Activated T-cell treated with anti-CD3 and anti-CD28 coated beads for 48 hours (primary cell): ENCODE results near the gene PROB1.
"Not testable (repeated sequence)": the region's sequence is repeated elsewhere in the genome, so short reads cannot be mapped to it uniquely, and the experiment has no call there.

Experiments used
- DNase-seq: peaks from one replicate; pipeline ENCODE4 v3.0.0-alpha.2; 2020; ENCODE audit warnings: low read depth

The PROB1 gene, protein sequence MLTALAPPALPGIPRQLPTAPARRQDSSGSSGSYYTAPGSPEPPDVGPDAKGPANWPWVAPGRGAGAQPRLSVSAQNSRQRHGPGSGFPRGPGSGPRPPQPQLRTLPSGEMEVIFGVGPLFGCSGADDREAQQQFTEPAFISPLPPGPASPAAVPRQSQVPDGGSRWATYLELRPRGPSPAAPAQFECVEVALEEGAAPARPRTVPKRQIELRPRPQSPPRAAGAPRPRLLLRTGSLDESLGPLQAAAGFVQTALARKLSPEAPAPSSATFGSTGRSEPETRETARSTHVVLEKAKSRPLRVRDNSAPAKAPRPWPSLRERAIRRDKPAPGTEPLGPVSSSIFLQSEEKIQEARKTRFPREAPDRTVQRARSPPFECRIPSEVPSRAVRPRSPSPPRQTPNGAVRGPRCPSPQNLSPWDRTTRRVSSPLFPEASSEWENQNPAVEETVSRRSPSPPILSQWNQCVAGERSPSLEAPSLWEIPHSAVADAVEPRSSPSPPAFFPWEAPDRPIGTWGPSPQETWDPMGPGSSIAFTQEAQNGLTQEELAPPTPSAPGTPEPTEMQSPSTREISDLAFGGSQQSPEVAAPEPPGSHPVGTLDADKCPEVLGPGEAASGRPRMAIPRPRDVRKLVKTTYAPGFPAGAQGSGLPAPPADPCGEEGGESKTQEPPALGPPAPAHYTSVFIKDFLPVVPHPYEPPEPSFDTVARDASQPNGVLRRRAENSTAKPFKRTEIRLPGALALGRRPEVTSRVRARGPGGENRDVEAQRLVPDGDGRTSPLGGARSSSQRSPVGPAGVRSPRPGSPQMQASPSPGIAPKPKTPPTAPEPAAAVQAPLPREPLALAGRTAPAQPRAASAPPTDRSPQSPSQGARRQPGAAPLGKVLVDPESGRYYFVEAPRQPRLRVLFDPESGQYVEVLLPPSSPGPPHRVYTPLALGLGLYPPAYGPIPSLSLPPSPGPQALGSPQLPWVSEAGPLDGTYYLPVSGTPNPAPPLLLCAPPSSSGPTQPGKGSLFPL

GRCh38 chr5:139394654-139395566 is at the start of gene PROB1:
Gene PROB1, minus strand, starts transcription at chr5:139395104. Its CDS starts 23 bp downstream, at chr5:139395081.
- no peak for DNase-seq

- no peak for DNase-seq
Observed at GRCh38 chr5:139443831-139444453, 49.0 kb upstream of the PROB1 start.

DNA sequence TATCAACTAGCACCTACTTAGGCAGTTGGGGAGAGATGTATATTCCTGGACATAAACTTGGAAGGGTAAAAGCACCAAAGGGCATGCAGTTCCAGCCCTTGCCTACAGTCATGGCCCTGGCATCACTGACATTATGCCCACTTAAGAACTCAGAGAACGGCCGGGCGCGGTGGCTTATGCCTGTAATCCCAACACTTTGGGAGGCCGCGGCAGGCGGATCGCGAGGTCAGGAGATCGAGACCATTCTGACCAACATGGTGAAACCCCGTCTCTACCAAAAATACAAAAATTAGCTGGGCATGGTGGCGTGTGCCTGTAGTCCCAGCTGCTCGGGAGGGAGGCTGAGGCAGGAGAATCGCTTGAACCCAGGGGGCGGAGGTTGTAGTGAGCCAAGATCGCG is 45.5 kb upstream of the PROB1 start:
- DNase-seq: not testable (repeated sequence)

- DNase-seq: peak; percentile 90
Observed at GRCh38 chr5:139439013-139439903, 44.4 kb upstream of the PROB1 start, which contains the start of gene DNAJC18. Gene DNAJC18, minus strand, starts transcription at chr5:139439525. Its CDS starts 80 bp downstream, at chr5:139439445.

DNA sequence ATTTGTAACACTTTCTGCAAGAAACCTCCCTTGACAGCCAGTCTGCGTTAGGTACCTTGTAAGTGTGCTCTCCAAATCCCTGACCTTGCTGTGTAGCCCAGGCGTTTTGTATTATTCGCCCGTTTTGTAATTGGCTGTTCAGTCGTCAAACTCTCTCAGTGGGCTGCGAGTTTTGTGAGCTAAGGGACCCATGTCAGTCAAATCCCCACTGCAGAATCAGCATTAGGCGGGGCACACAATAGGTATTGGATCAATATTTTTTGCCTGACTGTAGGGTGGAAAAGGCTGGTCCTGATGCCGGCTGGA is 43.8 kb upstream of the PROB1 start:
- DNase-seq: no peak

- DNase-seq: no peak
Observed at GRCh38 chr5:139435676-139436075, 40.8 kb upstream of the PROB1 start.

GRCh38 chr5:139431706-139432105 is 36.8 kb upstream of the PROB1 start:
- DNase-seq: no peak

GRCh38 chr5:139430015-139430414 is 35.1 kb upstream of the PROB1 start:
- no peak for DNase-seq

GRCh38 chr5:139426203-139426885 is 31.4 kb upstream of the PROB1 start:
- no peak for DNase-seq

GRCh38 chr5:139425497-139425896 is 30.6 kb upstream of the PROB1 start:
- DNase-seq: no peak

GRCh38 chr5:139422307-139422893 is 27.5 kb upstream of the PROB1 start:
- DNase-seq: no peak

- DNase-seq: no peak
Observed at GRCh38 chr5:139419226-139420192, 24.6 kb upstream of the PROB1 start.

GRCh38 chr5:139418793-139419192 is 23.9 kb upstream of the PROB1 start:
- DNase-seq: no peak

- no peak for DNase-seq
Observed at GRCh38 chr5:139417214-139417613, 22.3 kb upstream of the PROB1 start.

- no peak for DNase-seq
Observed at GRCh38 chr5:139416651-139417050, 21.7 kb upstream of the PROB1 start.

DNA sequence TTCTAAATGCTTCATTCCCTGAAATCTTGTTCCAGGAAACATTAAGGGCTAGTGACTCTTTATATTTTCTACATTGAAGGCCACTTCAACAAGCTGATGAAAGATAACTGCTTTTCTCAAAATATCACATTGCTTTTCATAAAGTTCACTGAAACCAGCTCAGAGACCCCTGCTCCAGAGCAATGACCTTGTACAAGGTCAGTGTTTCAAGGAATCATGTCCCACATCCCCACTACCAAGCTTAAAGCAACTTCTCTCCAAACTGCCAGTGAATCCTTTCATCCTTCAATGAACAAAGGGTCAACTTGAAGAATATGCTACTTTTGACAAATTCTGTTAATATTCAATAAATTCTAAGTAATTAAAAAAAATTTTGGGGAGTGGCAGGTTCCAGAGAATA is 21.0 kb upstream of the PROB1 start:
- no peak for DNase-seq

DNA sequence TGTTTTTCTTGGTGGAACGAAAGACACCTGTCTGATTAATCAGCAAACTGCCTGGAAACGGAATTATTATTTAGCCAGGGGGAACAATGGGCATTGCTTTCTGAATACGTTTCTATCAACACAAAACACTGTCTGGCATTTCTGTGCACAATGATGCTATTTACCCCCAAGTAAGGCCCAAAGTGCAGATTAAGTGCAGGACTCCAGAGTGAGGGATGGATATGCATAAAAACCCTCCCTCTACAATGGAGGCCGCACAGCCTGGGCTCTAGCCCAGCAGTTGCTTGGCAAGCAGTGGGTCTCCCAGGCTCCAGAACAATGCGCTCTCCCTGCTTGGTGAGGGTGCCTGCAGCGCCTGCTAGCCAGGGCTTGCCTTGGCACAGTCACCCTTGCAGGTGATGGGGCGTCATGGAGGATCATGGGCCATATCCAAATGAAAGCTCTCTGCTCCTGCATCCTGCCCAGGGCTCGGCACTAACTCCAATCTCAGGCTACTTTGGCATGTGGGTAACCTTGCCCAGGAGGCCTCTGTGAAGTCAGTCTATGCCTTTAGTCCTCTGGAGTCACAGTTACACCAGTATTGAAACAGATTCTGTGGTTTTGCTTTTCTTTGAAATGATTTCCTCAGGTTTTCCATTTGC is 20.4 kb upstream of the PROB1 start:
- DNase-seq: no peak
